GM18507 (cell line): ENCODE results near the gene LRRFIP1.

Source experiments
- DNase-seq: peaks from one replicate; pipeline ENCODE4 v3.0.0; 2011; ENCODE audit warnings: low read depth; ENCODE audit not compliant: insufficient read length; ENCODE audit errors: extremely low spot score
- FAIRE-seq: peaks from 2 replicates; lab custom pipeline; 2011; peaks lifted over from hg19 to GRCh38; lab: Jason Lieb, UNC

The LRRFIP1 gene

DNA sequence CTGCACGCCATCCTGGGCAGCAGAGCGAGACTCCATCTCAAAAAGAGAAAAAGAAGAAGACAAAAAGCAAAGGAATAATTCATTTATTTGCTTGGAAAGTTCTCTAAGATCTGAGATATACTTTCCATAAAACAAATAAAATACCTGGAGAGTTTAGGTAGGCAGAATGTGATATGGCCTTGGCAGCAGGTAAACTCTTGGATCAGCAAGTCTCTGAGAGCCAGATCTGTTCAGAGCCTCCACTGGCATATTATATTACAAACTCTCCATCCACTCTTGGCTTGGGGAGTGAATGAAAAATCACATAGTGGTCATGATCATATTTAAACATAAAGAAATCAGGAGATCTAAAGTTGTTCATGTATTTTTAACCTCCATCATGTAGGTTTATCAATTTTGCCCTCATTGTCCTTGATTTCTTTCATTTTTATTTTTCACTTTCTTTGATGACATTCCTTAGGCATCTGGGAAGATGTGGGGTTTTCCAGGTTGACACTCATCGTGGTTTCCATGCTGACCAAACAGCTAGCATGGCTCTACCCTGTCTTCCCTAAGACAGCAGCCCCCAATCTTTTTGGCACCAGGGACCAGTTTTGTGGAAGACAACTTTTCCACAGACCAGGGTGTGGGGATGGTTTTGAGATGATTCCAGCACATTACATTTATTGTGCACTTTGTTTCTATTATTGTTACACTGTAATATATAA, 10.2 kb downstream of the LRRFIP1 start:
- FAIRE-seq = no peak
- DNase-seq = no peak

- no peak for DNase-seq
- FAIRE-seq = no peak
These were observed 10.8 kb downstream of the LRRFIP1 start for GRCh38 chr2:237638176-237638575.

- DNase-seq = no peak
- FAIRE-seq = no peak
These were observed 11.9 kb downstream of the LRRFIP1 start for GRCh38 chr2:237639052-237639835.

GRCh38 chr2:237639836-237640220, 12.4 kb downstream of the LRRFIP1 start:
- DNase-seq = no peak
- no peak for FAIRE-seq

DNA sequence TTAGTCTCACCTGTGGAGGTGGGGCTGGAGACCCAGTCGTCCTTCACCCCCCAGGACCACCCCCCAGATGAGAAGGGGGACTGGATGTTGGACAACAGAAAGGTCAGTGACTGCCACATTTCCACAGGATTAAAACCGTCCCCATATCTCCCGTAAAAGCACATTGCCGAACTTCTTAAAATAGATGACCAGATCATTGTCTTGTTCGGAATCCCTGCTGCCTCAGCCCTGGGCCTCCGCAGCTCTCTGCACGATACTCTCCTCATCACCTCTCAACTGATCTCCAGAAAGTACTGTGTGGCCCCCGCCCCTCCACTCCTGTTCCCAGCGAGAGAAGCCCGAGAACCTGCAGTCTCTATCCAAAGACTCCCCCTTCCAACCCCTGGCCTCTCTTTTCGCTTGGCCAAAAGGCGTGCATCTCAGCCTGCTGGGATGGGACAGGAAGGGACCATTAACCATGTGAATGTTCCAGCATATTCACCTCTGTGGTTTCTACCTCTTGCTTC, 13.2 kb downstream of the LRRFIP1 start:
- FAIRE-seq (no peak), DNase-seq (no peak)

DNA sequence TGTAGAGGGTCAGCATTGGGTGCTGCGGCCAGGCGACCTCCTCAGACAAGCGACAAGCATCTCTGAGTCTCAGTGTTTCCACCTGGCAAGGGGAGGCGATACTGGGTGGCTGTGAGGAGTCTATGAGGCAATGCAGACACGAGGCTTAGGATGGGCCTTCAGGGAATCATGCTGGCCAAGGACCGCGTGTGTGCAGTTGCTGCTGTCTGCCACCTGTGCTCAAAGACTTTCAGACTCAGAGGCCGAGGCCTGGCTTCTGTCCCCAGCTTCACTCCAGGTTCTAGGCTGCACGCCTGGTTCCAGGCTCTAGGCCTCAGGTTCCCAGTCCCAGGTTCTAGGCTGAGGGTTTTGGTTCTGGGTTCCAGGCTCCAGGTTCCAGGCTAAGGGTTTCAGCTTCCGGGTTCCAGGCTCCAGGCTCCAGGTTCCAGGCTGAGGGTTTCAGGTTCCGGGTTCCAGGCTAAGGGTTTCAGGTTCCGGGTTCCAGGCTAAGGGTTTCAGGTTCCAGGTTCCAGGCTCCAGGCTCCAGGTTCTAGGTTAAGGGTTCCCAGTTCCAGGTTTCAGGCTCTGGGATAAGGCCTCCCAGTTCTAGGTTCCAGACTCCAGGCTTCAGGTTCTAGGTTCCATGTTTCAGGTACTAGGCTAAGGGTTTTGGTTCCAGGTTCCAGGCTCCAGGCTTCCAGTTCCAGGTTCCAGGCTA, 14.8 kb downstream of the LRRFIP1 start:
- FAIRE-seq = no peak
- DNase-seq = no peak

DNA sequence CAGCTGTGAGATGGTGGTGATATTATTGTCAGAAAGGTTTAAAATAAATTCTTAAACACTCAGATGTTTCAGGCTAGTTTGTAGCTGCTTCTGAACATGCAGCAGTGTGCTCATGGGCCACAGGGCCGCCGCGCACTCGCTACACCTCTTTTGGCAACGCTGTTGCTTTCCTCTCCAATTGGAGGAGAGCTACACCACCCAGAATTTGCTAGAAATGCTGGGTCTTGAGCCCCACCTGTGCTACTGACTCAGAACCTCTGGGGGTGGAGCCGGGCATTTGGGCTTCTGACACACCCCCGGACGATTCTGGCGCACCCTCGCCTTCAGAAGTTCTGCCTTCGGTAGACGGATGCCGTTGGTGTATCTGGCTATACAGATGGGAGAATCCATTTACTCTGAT, 15.7 kb downstream of the LRRFIP1 start:
- DNase-seq (no peak), FAIRE-seq (no peak)

GRCh38 chr2:237643582-237644380, 16.4 kb downstream of the LRRFIP1 start:
- no peak for DNase-seq
- no peak for FAIRE-seq

DNA sequence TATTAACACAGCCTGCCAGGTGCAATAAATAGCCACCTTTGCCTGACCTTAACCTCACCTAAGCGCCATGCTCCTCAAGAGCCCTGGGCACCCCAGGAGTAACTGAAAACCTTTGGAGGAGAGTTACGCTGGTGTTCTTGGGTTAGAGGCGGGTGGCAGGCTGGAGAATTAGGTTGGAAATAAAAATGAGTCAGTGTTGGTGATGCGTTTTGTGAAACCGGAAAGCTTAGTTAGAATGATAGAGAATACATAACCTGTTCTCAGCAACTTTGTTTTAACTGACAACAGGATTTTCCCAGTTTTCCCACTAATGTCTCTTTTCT, 17.0 kb downstream of the LRRFIP1 start:
- FAIRE-seq = no peak
- no peak for DNase-seq

- DNase-seq = no peak
- FAIRE-seq = no peak
These were observed 17.9 kb downstream of the LRRFIP1 start for GRCh38 chr2:237645261-237645660.

DNA sequence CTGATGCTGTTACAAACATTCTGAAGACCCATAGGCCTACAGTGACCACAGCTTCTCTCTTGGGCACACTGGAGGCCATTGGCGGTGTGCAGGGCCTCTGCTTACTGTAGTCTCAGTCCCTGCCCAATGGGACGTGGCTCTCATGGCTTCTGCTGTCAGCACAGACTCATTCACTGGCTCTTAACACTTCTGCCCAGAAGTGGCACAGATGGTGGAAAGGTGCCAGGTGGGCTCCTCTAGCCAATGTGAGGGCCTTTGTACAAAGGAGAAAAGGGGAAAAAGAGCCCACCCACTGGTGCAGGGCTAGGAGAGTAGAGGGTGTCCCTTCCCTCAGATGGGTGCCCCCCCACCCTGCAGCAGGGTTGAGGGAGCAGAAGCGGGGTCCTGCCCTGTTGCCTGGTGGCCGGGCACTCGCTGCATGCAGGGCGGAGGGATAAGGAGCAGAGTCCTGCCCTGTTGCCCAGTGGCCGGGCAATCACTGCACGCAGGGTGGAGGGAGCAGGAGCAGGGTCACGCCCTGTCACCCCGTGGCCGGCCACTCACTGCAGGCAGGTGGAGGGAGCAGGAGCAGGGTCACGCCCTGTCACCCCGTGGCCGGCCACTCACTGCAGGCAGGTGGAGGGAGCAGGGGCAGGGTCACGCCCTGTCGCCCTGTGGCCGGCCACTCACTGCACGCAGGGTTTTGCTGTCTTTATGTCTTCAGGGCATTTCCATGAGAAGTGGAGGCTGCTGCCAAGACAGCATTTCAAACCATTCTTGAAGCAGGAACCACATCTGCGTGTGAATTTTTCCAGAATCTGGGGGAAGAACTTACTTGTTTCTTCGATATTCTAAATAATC, 20.0 kb downstream of the LRRFIP1 start:
- DNase-seq (no peak), FAIRE-seq (no peak)

- no peak for DNase-seq
- FAIRE-seq = no peak
These were observed 20.6 kb downstream of the LRRFIP1 start for GRCh38 chr2:237648016-237648381.

DNA sequence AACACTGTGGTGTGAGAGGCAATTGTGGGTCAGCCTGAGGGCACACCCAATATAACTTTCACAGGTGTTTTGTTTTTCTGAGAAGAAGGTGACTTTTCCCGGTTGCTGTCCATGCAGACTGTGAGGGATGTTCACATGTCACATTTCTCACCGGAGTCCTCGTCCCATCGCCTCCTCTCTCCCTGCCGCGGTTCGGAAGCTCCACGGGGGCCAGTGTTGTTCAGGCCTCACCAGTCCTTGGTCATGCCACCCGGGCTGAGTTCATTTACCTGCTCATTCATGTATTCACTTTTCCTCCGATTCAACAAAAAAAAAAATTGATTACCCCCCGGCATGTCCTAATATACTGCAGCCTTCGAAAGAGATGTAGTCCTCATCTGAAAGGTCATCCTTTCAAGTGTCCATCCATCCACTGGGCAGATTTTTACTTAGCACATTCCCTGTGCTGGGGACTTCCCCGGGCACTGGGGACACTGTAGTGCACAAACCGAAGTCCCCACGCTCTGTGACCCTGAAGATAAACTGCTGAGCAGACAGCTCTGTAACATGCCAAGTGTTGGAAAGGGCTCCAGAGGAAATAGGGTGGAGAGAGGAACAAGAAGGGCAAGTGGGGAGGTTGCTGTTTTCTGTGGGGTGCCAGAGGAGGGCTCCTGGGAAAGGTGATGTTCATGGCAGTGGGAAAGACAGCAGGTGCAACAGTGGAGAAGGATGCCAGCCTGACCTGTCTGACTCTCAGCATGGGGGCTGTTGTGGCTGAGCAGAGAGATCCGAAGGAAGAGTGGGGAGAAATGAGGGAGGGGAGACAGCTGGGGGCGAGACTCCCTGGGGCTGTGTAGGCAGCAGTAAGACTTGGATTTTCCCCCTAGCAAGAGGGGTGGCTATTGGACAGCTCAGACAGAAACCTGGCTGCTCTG, 22.4 kb downstream of the LRRFIP1 start:
- DNase-seq = no peak
- no peak for FAIRE-seq

GRCh38 chr2:237650455-237650850, 23.1 kb downstream of the LRRFIP1 start:
- no peak for FAIRE-seq
- no peak for DNase-seq

- FAIRE-seq = no peak
- DNase-seq = no peak
These were observed 24.4 kb downstream of the LRRFIP1 start for GRCh38 chr2:237651761-237652160.

DNA sequence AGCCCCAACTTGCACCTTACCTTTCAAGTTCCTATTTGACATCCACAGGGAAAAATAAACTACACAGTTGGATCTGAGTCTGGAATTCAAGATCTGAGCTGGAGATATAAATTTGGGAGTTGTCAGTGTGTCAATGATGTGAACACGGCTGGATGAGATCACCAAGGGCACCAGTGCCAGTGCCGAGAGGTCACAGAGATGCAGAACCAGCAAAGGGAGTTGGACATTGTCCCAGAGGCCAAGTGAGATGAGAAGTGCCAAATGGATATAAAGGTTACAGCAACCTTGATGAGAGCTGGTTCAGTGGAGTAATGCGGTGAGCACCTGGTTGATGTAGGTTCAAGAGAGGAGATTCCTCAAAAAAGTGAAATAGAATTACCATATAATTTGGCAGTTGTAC, 24.8 kb downstream of the LRRFIP1 start:
- DNase-seq (no peak), FAIRE-seq (no peak)

DNA sequence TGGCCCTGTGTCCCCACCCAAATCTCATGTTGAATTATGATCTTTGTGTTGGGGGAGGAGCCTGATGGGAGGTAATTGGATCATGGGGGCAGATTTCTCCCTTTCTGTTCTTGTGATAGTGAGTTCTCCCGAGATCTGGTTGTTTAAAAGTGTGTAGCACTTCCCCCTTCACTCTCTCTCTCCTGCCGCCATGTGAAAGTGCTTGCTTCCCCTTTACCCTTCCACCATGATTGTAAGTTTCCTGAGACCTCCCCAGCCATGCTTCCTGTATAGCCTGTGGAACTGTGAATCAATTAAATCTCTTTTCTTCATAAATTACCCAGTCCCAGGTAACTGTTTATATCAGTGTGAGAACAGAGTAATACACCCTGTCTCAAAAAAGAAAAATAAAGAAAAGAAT, 25.5 kb downstream of the LRRFIP1 start:
- no peak for DNase-seq
- FAIRE-seq = no peak
